ENCODE measurements around the gene ABCD4. TPM values are rescaled to one million over a fixed set of nuclear protein-coding genes. Genes with fewer than 3 reads are reported as not detected.

The ABCD4 gene
- polyA plus RNA-seq, 2 of the 4 experiments (the other 2 are of a cell fraction) = 13.9 to 35.8 TPM

- no peak for TF ChIP-seq CBX8 (IDR thresholded peaks at IDR 0.05)
- Histone ChIP-seq H3K27ac (no peak overlapping the region), H3K4me3 (no peak overlapping the region), H3K4me2 (no peak overlapping the region), H3K4me1 (no peaks in the 10 kb centered on the region), H3K9me3 (no peaks in the 10 kb centered on the region)
- FAIRE-seq (no peak), ATAC-seq (no peak), DNase-seq (ENCODE audit: low read depth in 1 of 2, low spot score in 1 of 2) (no peak)
- WGBS (ENCODE audit: missing lambda C conversion rate) = 58% methylated on average over 5 of the region's 5 CpGs
- ChIA-PET CTCF (interaction anchor here (0.9 to 8.7 kb wide), 4 partner anchors 10 to 166 kb away, joined by 3 to 58 read pairs (median 8); partner anchors contain the start of gene ABCD4), POLR2A (interaction anchor here (0.6 to 0.7 kb wide), 2 partner anchors 69 to 559 kb away, joined by 4 to 7 read pairs; no protein-coding TSS in a partner anchor)
These were observed 10.9 kb upstream of the ABCD4 start for GRCh38 chr14:74313601-74314000.

- no peaks in the 10 kb centered on the region for H3K9me3 ChIP-seq
- POLR2A ChIA-PET = no interaction called here
- no peaks in the 10 kb centered on the region for H3K4me1 ChIP-seq
- 15% methylated on average over 2 of the region's 2 CpGs for WGBS (ENCODE audit: missing lambda C conversion rate)
- H3K4me3 ChIP-seq = no peak overlapping the region
- FAIRE-seq = no peak
- no peak overlapping the region for H3K27ac ChIP-seq
- ATAC-seq = no peak
- TF ChIP-seq MYC (IDR thresholded peaks at IDR 0.05; ENCODE audit: borderline replicate concordance, low read length) = no peak
- TF ChIP-seq CBX2 (IDR thresholded peaks at IDR 0.05; ENCODE audit: borderline replicate concordance, low read depth) = no peak
- no peak for TF ChIP-seq E2F6 (IDR thresholded peaks at IDR 0.05; ENCODE audit: borderline replicate concordance, low read depth)
- TF ChIP-seq USF2 (IDR thresholded peaks at IDR 0.05) = no peak
- no peak for TF ChIP-seq NPAS2 (CRISPR knock-in tag; IDR thresholded peaks at IDR 0.05; ENCODE audit: borderline replicate concordance)
- no peak for TF ChIP-seq CEBPB (IDR thresholded peaks at IDR 0.05)
- no peak for TF ChIP-seq TFCP2L1 (CRISPR knock-in tag; IDR thresholded peaks at IDR 0.05)
- no peak for TF ChIP-seq RARB (CRISPR knock-in tag; IDR thresholded peaks at IDR 0.05)
- no peak for TF ChIP-seq ZNF302 (CRISPR knock-in tag; IDR thresholded peaks at IDR 0.05)
- TF ChIP-seq HDAC2 (IDR thresholded peaks at IDR 0.05) = no peak
- TF ChIP-seq CHD2 (IDR thresholded peaks at IDR 0.05; ENCODE audit: low read length, partially characterized antibody) = no peak
- no peak for TF ChIP-seq RAD21 (conservative IDR thresholded peaks at IDR 0.05 in 1 of 2, IDR thresholded peaks at IDR 0.05 in 1 of 2)
- TF ChIP-seq POLR2A (IDR thresholded peaks at IDR 0.05; ENCODE audit: low read length) = no peak
- no peak for TF ChIP-seq HMGXB4 (CRISPR knock-in tag; IDR thresholded peaks at IDR 0.05; ENCODE audit: borderline replicate concordance)
- TF ChIP-seq FOSL2 (IDR thresholded peaks at IDR 0.05) = no peak
- no peak for TF ChIP-seq FOSL2 (CRISPR knock-in tag; IDR thresholded peaks at IDR 0.05)
- no peak for TF ChIP-seq TP53 (CRISPR knock-in tag; IDR thresholded peaks at IDR 0.05)
- TF ChIP-seq FOSB (CRISPR knock-in tag; IDR thresholded peaks at IDR 0.05) = no peak
- TF ChIP-seq JUNB (IDR thresholded peaks at IDR 0.05) = no peak
- no peak for TF ChIP-seq GATA3 (IDR thresholded peaks at IDR 0.05; ENCODE audit: borderline replicate concordance)
- no peak for TF ChIP-seq EHF (CRISPR knock-in tag; IDR thresholded peaks at IDR 0.05)
- DNase-seq (ENCODE audit: low read depth in 1 of 2, low spot score in 1 of 2) = no peak
- CTCF ChIA-PET = interaction anchor here (0.9 to 8.7 kb wide), 3 partner anchors 9 to 22 kb away, joined by 3 to 58 read pairs (median 14); partner anchors contain the start of gene ABCD4
- H3K4me2 ChIP-seq = no peak overlapping the region
These were observed 9.4 kb upstream of the ABCD4 start for GRCh38 chr14:74312161-74312560.
